HCEC 1CT (cell line): ENCODE measurements around the gene SDHAF2.
"Not testable (repeated sequence)": the region's sequence is repeated elsewhere in the genome, so short reads cannot be mapped to it uniquely, and the experiment has no call there.

ENCODE experiments used
- DNase-seq: peaks from one replicate; pipeline ENCODE4 v3.0.0-alpha.2; 2017

The SDHAF2 gene

GRCh38 chr11:61429691-61430582 is at the start of gene SDHAF2, which contains the start of gene CPSF7:
Gene SDHAF2 (plus strand): TSS chr11:61430124. CDS start chr11:61430147, 23 bp downstream.
Gene CPSF7 (minus strand): TSS chr11:61429975. CDS start chr11:61429235, 740 bp downstream.
- DNase-seq: peak; percentile 96

- DNase-seq: no peak
Observed at GRCh38 chr11:61380884-61381283, 49.0 kb upstream of the SDHAF2 start.

- not testable (repeated sequence) for DNase-seq
Observed at GRCh38 chr11:61383859-61384258, 46.1 kb upstream of the SDHAF2 start.

GRCh38 chr11:61384271-61385242 is 45.4 kb upstream of the SDHAF2 start:
- peak; percentile 26 for DNase-seq

GRCh38 chr11:61390161-61390560 is 39.8 kb upstream of the SDHAF2 start:
- no peak for DNase-seq

GRCh38 chr11:61392981-61393595 is 36.8 kb upstream of the SDHAF2 start:
- no peak for DNase-seq

GRCh38 chr11:61401173-61401572 is 28.8 kb upstream of the SDHAF2 start:
- no peak for DNase-seq

GRCh38 chr11:61401573-61401972 is 28.4 kb upstream of the SDHAF2 start:
- no peak for DNase-seq

GRCh38 chr11:61403658-61404057 is 26.3 kb upstream of the SDHAF2 start:
- DNase-seq: no peak

- no peak for DNase-seq
Observed at GRCh38 chr11:61404103-61404502, 25.8 kb upstream of the SDHAF2 start.

GRCh38 chr11:61404641-61405040 is 25.3 kb upstream of the SDHAF2 start:
- no peak for DNase-seq

- DNase-seq: no peak
Observed at GRCh38 chr11:61406067-61406466, 23.9 kb upstream of the SDHAF2 start.

GRCh38 chr11:61406991-61407728 is 22.8 kb upstream of the SDHAF2 start:
- DNase-seq: no peak

- no peak for DNase-seq
Observed at GRCh38 chr11:61411589-61411988, 18.3 kb upstream of the SDHAF2 start.

GRCh38 chr11:61413496-61413895 is 16.4 kb upstream of the SDHAF2 start:
- peak; percentile 47 for DNase-seq

- no peak for DNase-seq
Observed at GRCh38 chr11:61414547-61414946, 15.4 kb upstream of the SDHAF2 start.

- DNase-seq: no peak
Observed at GRCh38 chr11:61415381-61415780, 14.5 kb upstream of the SDHAF2 start.

GRCh38 chr11:61416941-61417340 is 13.0 kb upstream of the SDHAF2 start:
- no peak for DNase-seq

- no peak for DNase-seq
Observed at GRCh38 chr11:61417670-61418069, 12.3 kb upstream of the SDHAF2 start.

GRCh38 chr11:61418136-61418535 is 11.8 kb upstream of the SDHAF2 start:
- DNase-seq: no peak

GRCh38 chr11:61422226-61422625 is 7.7 kb upstream of the SDHAF2 start:
- no peak for DNase-seq
